ENCODE results near the gene LRIG1.
A peak's percentile ranks its signal among the peaks of the same experiment; 100 is the strongest.

LRIG1 gene, protein sequence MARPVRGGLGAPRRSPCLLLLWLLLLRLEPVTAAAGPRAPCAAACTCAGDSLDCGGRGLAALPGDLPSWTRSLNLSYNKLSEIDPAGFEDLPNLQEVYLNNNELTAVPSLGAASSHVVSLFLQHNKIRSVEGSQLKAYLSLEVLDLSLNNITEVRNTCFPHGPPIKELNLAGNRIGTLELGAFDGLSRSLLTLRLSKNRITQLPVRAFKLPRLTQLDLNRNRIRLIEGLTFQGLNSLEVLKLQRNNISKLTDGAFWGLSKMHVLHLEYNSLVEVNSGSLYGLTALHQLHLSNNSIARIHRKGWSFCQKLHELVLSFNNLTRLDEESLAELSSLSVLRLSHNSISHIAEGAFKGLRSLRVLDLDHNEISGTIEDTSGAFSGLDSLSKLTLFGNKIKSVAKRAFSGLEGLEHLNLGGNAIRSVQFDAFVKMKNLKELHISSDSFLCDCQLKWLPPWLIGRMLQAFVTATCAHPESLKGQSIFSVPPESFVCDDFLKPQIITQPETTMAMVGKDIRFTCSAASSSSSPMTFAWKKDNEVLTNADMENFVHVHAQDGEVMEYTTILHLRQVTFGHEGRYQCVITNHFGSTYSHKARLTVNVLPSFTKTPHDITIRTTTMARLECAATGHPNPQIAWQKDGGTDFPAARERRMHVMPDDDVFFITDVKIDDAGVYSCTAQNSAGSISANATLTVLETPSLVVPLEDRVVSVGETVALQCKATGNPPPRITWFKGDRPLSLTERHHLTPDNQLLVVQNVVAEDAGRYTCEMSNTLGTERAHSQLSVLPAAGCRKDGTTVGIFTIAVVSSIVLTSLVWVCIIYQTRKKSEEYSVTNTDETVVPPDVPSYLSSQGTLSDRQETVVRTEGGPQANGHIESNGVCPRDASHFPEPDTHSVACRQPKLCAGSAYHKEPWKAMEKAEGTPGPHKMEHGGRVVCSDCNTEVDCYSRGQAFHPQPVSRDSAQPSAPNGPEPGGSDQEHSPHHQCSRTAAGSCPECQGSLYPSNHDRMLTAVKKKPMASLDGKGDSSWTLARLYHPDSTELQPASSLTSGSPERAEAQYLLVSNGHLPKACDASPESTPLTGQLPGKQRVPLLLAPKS

GRCh38 chr3:66500576-66501482 lies at the start of gene LRIG1:
LRIG1 (minus strand) TSS chr3:66501022; CDS start chr3:66500407, 615 bp downstream.
- peak; percentile 73 to 92 for DNase-seq

GRCh38 chr3:66544619-66545429 lies 44.0 kb upstream of the LRIG1 start:
- no peak for DNase-seq

DNA sequence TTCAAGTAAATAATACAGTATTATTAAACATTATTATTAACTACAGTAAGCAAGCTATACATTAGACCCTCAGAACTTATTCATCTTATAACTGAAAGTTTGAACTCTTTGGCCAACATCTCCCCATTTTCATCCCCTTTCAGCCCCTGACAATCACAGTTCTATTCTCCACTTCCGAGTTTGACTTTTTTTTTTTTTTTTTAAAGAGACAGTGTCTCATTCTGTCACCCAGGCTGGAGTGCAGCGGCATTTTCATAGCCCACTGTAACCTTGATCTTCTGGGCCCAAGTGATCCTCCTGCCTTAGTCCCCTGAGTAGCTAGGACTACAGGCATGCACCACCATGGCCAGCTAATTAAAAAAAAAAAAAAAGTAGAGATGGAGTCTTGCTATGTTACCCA lies 41.3 kb upstream of the LRIG1 start:
- no peak for DNase-seq

- no peak for DNase-seq
Observed at GRCh38 chr3:66539466-66539989, 38.7 kb upstream of the LRIG1 start.

DNA sequence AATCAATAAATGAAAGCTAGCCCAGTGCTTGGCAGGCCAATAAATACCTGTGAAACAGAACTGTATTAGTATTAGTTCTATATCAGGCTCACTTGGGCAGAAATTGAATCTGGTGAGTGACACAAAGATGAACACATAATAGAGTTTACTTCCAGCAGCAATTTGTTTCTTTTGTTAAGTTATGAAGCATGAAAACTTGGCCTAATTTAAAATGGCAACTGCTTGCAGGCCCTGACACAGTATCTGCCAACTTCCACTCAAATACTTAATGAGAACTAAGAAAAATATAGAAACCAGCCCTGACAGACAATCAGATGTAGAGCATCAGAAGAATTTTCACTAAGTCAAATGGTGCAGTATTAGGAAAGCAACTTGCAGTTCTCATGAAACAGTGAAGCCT lies 37.6 kb upstream of the LRIG1 start:
- no peak for DNase-seq

DNA sequence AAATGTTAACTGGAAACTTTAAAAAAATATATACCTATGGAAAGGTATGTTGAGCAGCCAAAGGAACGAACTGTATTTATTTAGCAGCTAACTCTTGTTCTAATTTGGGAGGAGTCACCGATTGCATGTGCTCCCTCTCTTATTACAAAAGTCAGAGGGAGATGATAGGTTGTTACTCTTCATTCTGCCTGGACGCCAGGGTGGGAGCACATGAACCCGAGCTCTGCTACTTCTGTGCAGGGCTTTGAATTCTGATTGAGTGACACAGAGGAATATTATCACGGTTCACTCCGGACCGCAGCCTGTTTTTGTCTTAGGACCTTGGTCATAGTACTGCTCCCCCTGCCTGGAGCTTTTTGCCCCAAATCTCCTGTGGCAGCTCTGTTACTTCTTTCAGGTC lies 36.9 kb upstream of the LRIG1 start:
- DNase-seq, result no peak

DNA sequence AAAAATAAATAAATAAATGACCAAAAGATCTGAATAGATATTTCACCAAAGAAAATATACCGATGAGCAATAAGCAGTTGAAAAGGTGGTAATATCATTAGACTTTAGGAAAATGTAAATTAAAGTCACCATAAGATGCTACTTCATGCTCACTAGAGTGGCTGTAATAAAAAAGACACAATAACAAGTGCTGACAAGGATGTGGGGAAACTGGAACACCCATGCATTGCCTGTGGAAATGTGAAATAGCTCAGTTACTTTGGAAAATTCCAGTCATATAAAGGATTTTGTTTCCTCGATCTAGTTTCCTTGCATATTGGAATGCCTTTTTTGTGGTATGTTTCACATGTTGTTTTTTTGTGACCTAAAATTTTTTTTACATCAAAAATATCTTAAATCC lies 36.0 kb upstream of the LRIG1 start:
- no peak for DNase-seq

DNA sequence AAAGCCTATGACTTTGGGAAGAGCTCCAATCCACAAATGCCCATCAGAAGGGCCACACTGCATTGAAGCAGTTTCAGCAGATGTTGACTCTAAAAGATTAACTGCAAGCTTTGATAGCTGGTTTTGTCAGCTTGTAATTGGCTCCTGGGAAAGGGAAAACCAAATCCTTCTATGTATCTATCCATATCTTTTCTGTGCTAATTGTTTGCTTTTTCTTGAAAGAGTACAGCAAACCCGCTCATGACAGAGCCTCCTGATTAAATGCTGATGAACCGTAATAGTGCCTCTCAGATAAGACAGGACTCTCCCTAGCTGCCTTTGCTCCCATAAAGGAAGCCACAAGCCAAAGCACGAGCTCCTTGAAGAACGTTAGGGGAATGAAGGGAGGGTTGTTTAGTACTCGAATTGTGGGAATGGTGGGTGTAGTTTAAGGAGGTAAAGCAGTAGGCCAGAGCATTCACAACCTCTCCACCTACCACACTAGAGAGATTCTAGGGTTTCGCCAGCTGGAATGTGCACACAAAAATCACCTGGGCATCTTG lies 33.6 kb upstream of the LRIG1 start:
- no peak for DNase-seq

GRCh38 chr3:66532613-66533012 lies 31.8 kb upstream of the LRIG1 start:
- DNase-seq, result no peak

GRCh38 chr3:66532160-66532587 lies 31.4 kb upstream of the LRIG1 start:
- DNase-seq, result no peak

GRCh38 chr3:66531256-66531655 lies 30.4 kb upstream of the LRIG1 start:
- DNase-seq, result no peak

GRCh38 chr3:66527246-66527645 lies 26.4 kb upstream of the LRIG1 start:
- DNase-seq, result no peak

DNA sequence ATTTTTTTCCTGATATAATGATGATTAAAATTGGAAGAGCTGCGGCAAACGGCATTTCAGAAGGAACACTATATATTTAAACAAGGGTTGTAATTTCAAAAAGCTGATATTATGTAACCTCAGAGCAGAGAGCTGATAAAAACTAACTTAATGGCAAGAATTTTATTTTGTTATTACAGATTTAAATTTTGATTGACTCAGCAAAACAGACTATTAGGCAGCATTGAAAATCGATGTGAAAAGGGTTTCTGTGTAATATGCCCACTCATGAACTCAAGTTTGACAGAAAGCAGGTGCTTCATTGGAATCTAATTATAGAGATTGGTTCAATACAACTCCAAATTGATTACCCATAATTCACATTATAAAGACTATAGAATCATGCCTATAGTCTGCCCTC lies 24.9 kb upstream of the LRIG1 start:
- no peak for DNase-seq

DNA sequence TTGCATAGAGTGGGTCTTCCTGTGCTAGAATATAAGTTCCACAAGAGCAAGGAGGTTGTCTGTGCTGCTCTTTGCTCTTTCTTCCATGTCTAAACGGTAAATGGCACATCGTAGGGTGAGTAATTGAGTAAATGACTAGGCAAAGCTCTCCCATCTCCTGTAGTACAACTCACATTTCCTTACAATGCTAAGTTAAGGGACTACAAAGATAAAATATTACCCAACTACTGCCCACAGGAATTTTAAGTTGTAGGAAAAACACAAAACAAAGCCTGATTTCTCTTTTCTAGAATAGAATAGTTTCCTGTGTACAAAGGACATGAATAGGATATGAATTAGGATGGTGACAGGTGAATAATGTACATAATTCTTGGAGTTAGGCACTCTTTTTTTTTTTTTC lies 19.9 kb upstream of the LRIG1 start:
- DNase-seq, result no peak

GRCh38 chr3:66518644-66519043 lies 17.8 kb upstream of the LRIG1 start:
- DNase-seq, result no peak

DNA sequence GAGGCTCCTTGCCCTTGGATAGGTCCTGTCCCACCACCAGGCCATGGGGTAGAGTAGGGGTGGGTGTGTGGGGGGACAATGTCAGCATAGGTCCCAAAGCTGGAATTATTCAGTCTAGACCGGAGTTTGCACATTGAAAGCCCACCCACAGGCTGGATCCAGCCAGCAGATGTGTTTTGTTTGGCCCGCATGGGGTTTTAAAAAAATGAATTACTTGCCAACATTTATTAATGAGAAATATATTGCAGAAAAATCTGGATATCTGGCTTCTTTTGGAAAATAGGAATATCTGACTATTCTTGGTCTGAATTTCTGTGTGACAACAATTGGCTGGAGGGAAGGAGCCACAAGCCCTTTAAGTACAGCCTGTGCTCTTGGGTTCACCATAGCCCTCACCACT lies 17.3 kb upstream of the LRIG1 start:
- DNase-seq, result no peak

GRCh38 chr3:66517241-66517640 lies 16.4 kb upstream of the LRIG1 start:
- no peak for DNase-seq

GRCh38 chr3:66508461-66508860 lies 7.6 kb upstream of the LRIG1 start:
- no peak for DNase-seq

DNA sequence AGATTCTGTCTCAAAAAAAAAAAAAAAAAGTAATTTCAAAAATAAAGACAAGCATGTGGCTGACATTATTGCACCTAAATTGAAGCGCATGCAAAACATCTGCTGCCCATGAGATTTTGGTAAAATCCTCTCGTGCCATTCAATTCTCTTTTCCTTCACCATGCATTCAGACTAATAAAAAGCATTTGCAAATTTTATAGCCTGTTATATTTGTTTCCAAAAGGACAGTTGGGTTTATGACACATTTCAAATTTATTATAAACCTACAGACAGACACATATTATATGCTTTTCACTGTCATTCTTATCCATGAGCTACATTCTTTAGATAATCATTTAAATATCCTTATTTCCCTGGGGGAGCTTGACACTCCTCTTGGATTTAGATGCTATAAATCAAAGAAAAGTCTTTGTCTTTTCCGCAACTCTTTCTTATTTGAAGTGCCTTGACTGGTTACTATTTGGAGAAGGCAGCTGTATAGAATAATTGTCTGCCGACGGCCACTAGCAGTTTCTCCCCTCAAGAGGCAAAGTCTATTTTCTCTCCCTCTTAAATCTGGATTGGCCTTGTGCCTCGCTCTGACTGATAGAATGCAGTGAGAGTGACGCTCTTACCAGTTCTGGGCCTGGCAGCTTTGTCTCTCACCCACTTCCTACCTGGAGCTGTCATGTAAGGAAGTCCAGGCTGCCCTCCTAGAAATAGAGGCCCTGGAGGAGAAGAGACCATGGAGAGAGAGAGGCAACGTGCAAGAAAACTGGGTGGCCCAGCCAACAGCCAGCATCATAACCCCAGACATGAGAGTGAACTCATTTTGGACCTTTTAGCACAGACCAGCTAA lies 6.8 kb upstream of the LRIG1 start:
- no peak for DNase-seq

DNA sequence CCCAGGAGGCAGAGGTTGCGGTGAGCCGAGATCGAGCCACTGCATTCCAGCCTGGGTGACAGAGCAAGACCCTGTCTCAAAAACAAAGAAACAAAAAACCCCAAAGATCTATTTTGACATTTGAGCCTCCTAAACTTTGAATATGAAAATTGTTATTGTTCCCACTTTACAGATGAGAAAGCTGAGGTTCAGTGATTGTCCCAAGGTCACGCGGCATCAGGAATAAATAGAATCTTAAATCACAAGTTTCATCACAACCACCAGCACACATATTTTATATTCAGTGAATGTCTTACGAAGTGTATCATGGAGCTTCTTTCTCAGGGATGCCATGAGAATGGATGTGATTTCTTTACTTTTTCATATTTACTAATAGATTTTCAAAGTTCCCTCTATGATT lies 5.3 kb upstream of the LRIG1 start:
- DNase-seq, result no peak

Data from NCI-H187 (cell line).